ENCODE measurements around the gene CCL21. TPM values are rescaled to one million over a fixed set of nuclear protein-coding genes. Genes with fewer than 3 reads are reported as not detected.
"Not testable (repeated sequence)": the region's sequence is repeated elsewhere in the genome, so short reads cannot be mapped to it uniquely, and the experiment has no call there.

Gene CCL21
- polyA plus RNA-seq, 1 experiment = not detected

DNA sequence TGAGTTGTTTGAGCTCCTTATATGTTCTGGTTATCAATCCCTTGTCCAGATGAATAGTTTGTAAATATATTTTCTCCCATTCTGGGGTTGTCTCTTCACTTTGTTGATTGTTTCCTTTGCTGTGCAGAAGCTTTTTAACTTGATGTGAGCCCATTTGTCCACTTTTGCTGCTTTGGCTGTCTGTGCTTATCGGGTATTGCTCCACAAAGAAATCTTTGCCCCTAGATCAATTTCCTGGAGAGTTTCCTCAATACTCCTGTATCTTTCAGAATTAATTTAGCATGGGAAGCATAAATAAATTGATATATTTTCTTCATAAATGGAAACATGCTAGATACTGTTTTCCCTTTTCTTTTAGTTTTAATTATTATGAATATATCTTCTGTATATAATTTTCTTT, 22.5 kb upstream of the CCL21 start:
- Histone ChIP-seq H3K27me3 (ENCODE audit: control insufficient read depth, insufficient read depth, low read length) (peaks cover 2% of the 10 kb centered on the region; the same call in 1 of the 2 replicates), H3K36me3 (ENCODE audit: control insufficient read depth, insufficient read depth, low read length) (no peaks in the 10 kb centered on the region), H3K4me3 (ENCODE audit: low read depth, low read length) (no peak overlapping the region)
- TF ChIP-seq, protein P1, sequence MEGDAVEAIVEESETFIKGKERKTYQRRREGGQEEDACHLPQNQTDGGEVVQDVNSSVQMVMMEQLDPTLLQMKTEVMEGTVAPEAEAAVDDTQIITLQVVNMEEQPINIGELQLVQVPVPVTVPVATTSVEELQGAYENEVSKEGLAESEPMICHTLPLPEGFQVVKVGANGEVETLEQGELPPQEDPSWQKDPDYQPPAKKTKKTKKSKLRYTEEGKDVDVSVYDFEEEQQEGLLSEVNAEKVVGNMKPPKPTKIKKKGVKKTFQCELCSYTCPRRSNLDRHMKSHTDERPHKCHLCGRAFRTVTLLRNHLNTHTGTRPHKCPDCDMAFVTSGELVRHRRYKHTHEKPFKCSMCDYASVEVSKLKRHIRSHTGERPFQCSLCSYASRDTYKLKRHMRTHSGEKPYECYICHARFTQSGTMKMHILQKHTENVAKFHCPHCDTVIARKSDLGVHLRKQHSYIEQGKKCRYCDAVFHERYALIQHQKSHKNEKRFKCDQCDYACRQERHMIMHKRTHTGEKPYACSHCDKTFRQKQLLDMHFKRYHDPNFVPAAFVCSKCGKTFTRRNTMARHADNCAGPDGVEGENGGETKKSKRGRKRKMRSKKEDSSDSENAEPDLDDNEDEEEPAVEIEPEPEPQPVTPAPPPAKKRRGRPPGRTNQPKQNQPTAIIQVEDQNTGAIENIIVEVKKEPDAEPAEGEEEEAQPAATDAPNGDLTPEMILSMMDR (IDR thresholded peaks at IDR 0.05; ENCODE audit: insufficient read depth, low read depth, low read length) = no peak
- no peak for DNase-seq (ENCODE audit: low read depth)
- ChIA-PET CTCF (no interaction called here), POLR2A (no interaction called here)

DNA sequence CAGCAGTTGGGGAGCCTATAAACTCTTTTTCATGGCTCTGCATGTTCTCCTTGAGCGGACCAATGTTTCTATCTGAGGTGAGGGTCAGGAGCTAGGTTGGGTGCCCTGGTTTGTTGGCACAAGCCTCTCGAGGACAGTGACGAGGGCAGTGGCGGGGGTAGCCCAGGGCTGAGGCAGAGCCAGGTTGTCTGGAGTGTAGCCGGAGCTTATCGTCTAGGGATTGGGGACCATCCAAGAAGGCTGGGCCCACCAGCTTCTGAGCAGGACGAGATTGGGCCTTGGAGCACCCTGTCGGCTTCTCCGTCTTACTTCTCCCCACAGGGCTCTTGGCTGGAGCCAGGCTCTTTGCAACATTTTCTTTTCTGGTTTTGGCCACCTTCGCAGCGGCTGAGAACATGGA, 13.2 kb upstream of the CCL21 start:
- Histone ChIP-seq H3K36me3 (ENCODE audit: control insufficient read depth, insufficient read depth, low read length) (no peaks in the 10 kb centered on the region), H3K4me3 (ENCODE audit: low read depth, low read length) (no peak overlapping the region), H3K27me3 (ENCODE audit: control insufficient read depth, insufficient read depth, low read length) (no peaks in the 10 kb centered on the region)
- TF ChIP-seq, protein P1 (IDR thresholded peaks at IDR 0.05; ENCODE audit: insufficient read depth, low read depth, low read length) = no peak
- POLR2A ChIA-PET = no interaction called here
- DNase-seq (ENCODE audit: low read depth) = no peak
- CTCF ChIA-PET = interaction anchor here (1.2 kb wide), 2 partner anchors 14 to 21 kb away, joined by 3 read pairs; no protein-coding TSS in a partner anchor

DNA sequence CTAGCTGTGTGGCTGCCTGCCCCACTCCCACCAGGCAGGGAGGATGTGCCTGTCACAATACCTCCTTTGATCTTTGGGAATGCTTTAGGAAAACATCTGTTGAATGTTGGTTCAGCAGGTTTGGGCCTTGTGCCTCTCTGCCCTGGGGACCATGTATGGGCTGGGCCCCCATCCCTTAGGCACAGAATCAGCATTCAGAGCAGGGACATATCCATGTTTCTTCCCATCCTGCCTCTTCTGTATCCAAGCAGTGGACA, 9.8 kb upstream of the CCL21 start:
- H3K4me3 ChIP-seq (ENCODE audit: low read depth, low read length); DNase-seq (ENCODE audit: low read depth); H3K27me3 ChIP-seq (ENCODE audit: control insufficient read depth, insufficient read depth, low read length); POLR2A ChIA-PET; H3K36me3 ChIP-seq (ENCODE audit: control insufficient read depth, insufficient read depth, low read length): not testable (repeated sequence)
- CTCF ChIA-PET = interaction anchor here (1.3 kb wide), 1 partner anchor 18 kb away, joined by 5 read pairs; no protein-coding TSS in a partner anchor

DNA sequence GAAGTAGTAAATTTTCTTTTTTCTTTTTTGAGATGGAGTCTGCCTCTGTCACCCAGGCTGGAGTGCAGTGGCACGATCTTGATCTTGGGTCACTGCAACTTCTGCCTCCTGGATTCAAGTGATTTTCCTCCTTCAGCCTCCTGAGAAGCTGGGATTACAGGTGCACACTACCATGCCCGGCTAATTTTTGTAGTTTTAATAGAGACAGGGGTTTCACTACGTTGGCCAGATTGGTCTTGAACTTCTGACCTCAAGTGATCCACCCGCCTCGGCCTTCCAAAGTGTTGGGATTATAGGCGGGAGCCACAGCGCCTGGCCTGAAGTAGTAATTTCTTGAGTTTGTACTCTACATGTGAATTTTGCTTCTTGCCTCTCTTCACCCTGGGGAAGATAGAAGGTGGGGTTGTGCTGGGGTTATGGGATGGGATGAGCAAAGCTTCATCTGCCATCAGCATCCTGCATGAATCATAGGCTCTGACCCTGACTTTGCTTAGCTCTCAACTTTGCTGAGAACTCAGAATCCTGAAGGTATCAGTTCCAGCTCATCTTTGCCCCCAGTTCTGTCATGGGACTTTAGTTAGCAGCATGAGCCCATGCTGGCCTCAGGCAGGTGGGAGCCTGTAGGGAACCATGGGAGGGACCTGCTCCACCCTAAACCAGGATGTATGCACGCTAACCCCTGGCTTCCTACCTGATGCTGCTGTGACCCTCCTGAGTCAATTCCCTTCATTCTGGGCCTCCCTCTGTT, 9.3 kb upstream of the CCL21 start:
- TF ChIP-seq, protein P1 (IDR thresholded peaks at IDR 0.05; ENCODE audit: insufficient read depth, low read depth, low read length) = no peak
- 0 out of 2 replicates have a peak, but pooled peaks cover 3% of the 10 kb centered on the region for H3K27me3 ChIP-seq (ENCODE audit: control insufficient read depth, insufficient read depth, low read length)
- H3K4me3 ChIP-seq (ENCODE audit: low read depth, low read length) = no peak overlapping the region
- ChIA-PET CTCF (interaction anchor here (1.3 kb wide), 1 partner anchor 18 kb away, joined by 5 read pairs; no protein-coding TSS in a partner anchor), POLR2A (no interaction called here)
- DNase-seq (ENCODE audit: low read depth) = no peak
- H3K36me3 ChIP-seq (ENCODE audit: control insufficient read depth, insufficient read depth, low read length) = no peaks in the 10 kb centered on the region

DNA sequence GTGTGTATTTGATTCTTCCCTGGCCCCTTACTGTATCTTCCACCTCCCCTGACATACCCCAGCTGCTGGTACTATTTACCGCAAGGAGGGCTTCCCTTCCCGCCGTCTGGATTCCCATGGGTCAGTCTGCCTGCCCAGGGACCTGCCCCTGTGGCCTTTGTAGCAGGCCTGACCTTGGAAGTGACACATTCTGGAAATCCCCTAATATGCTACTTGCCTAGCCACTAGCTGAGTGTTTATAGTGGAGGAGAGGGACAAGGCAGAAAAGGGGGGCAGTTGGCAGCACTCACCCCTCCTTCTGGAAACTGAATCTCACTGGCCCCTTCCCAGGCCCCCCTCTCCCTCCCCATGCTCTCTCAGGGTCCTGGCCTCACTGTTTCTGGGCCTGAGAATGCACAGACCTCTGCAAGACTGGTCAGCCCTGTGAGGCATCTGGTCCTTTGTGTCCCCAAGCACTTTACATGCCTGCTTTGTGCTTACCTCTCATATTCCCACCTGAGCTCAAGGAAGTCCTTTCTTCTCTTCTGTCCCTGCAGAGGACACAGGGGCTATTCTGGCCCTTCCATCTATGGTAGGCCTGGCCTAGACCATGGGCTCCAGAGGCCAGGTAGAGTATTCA, 8.2 kb upstream of the CCL21 start:
- no peaks in the 10 kb centered on the region for H3K36me3 ChIP-seq (ENCODE audit: control insufficient read depth, insufficient read depth, low read length)
- peaks cover 5% of the 10 kb centered on the region; the same call in 1 of the 2 replicates for H3K27me3 ChIP-seq (ENCODE audit: control insufficient read depth, insufficient read depth, low read length)
- CTCF ChIA-PET = interaction anchor here (1.0 to 1.1 kb wide), 2 partner anchors 15 to 126 kb away, joined by 3 to 4 read pairs; no protein-coding TSS in a partner anchor
- TF ChIP-seq, protein P1 (IDR thresholded peaks at IDR 0.05; ENCODE audit: insufficient read depth, low read depth, low read length) = no peak
- POLR2A ChIA-PET = no interaction called here
- DNase-seq (ENCODE audit: low read depth) = no peak
- no peak overlapping the region for H3K4me3 ChIP-seq (ENCODE audit: low read depth, low read length)

All from BJ (cell line).